HepG2 (cell line): ENCODE data around the gene TULP3. TPM values are rescaled to one million over a fixed set of nuclear protein-coding genes. Genes with fewer than 3 reads are reported as not detected.

Experiments used
- ATAC-seq: fragments of 200-7000 bp; cut with Tn5 transposase; 3 replicates; pipeline ENCODE4 v1.9.1; 2020; ENCODE audit warnings: mild to moderate bottlenecking, moderate library complexity
- BruUV-seq: library from RNA; stranded (reverse); fragments of 400-500 nt; replicated peaks from 2 replicates; lab custom pipeline; 2021; lab: Mats Ljungman, UMichigan
- CTCF ChIA-PET: fragments of 300-600 bp; formaldehyde crosslinking; extraction: SDS; loops from one replicate; lab custom pipeline; 2021; ENCODE audit warnings: low total read pairs, inconsistent platforms, low intra/inter-chr PET ratio; lab: Yijun Ruan, JAX
- POLR2A ChIA-PET: fragments of 350-600 bp; sonication (Branson Sonifier 250); formaldehyde crosslinking; loops from one replicate; lab custom pipeline; 2020; ENCODE audit warnings: antibody characterized with exemption, inconsistent platforms; lab: Yijun Ruan, JAX
- DNase-seq: peaks from one replicate; pipeline ENCODE4 v3.0.0-alpha.2; 2015; ENCODE audit warnings: low spot score
- FAIRE-seq: peaks from 3 replicates; lab custom pipeline; 2011; peaks lifted over from hg19 to GRCh38; lab: Jason Lieb, UNC
- H2AFZ ChIP-seq: one replicate; pipeline ENCODE4 v1.6.1; 2011; ENCODE audit warnings: low read length, inconsistent platforms
- H3K27ac ChIP-seq: fragments of 300-600 bp; 3 replicates; pipeline ENCODE4 v1.8.0; 2011; ENCODE audit warnings: mixed run types, mild to moderate bottlenecking, mixed read lengths, low read length, inconsistent platforms; ENCODE audit not compliant: insufficient read depth; ENCODE audit errors: extremely low read length
- H3K27me3 ChIP-seq, 2 experiments: fragments of 200-600 bp in 1 of 2; 2 replicates in 1 of 2; 3 replicates in 1 of 2; pipeline versions ENCODE4 v1.6.0 to v1.8.0; 2011; ENCODE audit warnings: low read length in 2 of 2, mild to moderate bottlenecking in 2 of 2, moderate library complexity in 2 of 2, inconsistent platforms in 1 of 2; ENCODE audit not compliant: insufficient read depth in 2 of 2, control insufficient read depth in 1 of 2
- H3K36me3 ChIP-seq, 2 experiments: fragments of 200-600 bp in 1 of 2; replicated peaks in 1 of 2; 2 replicates in 1 of 2; 3 replicates in 1 of 2; pipeline versions ENCODE4 v1.5.1 to v1.8.0; 2011; ENCODE audit warnings: low read length in 2 of 2, inconsistent platforms in 1 of 2; ENCODE audit not compliant: insufficient read depth in 2 of 2, control insufficient read depth in 1 of 2
- H3K4me1 ChIP-seq: 2 replicates; pipeline ENCODE4 v1.5.1; 2012; ENCODE audit warnings: low read length, inconsistent platforms; ENCODE audit not compliant: insufficient read depth
- H3K4me2 ChIP-seq: 2 replicates; pipeline ENCODE4 v1.6.0; 2011; ENCODE audit warnings: low read depth, low read length, inconsistent platforms
- H3K4me3 ChIP-seq, 3 experiments: fragments of 200-600 bp in 1 of 3; sonication (generic), shearing (Covaris generic) in 1 of 3; replicated peaks in 1 of 3; 2 replicates each; pipeline ENCODE4 v1.5.1; 2011 to 2016; ENCODE audit warnings: low read length in 3 of 3, inconsistent platforms in 2 of 3, low read depth in 2 of 3, mild to moderate bottlenecking in 2 of 3, control low read depth in 1 of 3, mixed read lengths in 1 of 3; ENCODE audit not compliant: insufficient read depth in 1 of 3
- H3K79me2 ChIP-seq: one replicate; pipeline ENCODE4 v1.6.1; 2011; ENCODE audit warnings: low read length, inconsistent platforms; ENCODE audit not compliant: insufficient read depth
- H3K9ac ChIP-seq: 2 replicates; pipeline ENCODE4 v1.6.0; 2011; ENCODE audit warnings: mild to moderate bottlenecking, low read depth, low read length, inconsistent platforms; ENCODE audit not compliant: insufficient read depth
- H3K9me3 ChIP-seq: 2 replicates; pipeline ENCODE4 v1.5.1; 2012; ENCODE audit warnings: mild to moderate bottlenecking, low read length
- H4K20me1 ChIP-seq: 2 replicates; pipeline ENCODE4 v1.6.0; 2011; ENCODE audit warnings: inconsistent platforms, mild to moderate bottlenecking, low read length, moderate library complexity; ENCODE audit not compliant: insufficient read depth
- ADNP ChIP-seq: sonication (generic); formaldehyde crosslinking; IDR thresholded peaks from 2 replicates; pipeline ENCODE4 v1.4.0; 2020; ENCODE audit warnings: missing genetic modification reagents
- E2F2 ChIP-seq: sonication (generic); formaldehyde crosslinking; IDR thresholded peaks from 2 replicates; pipeline ENCODE4 v1.4.0; 2020; ENCODE audit warnings: missing genetic modification reagents, borderline replicate concordance
- FOXK1 ChIP-seq: sonication (generic); formaldehyde crosslinking; IDR thresholded peaks from 2 replicates; pipeline ENCODE4 v1.4.0; 2020; ENCODE audit warnings: low read depth, missing genetic modification reagents, borderline replicate concordance
- FOXP1 ChIP-seq, 2 experiments: fragments of 450-650 bp in 1 of 2; IDR thresholded peaks; 2 replicates each; pipeline ENCODE4 v1.6.1; 2017 to 2018; ENCODE audit warnings: antibody characterized with exemption in 1 of 2
- MTF1 ChIP-seq: sonication (generic); formaldehyde crosslinking; IDR thresholded peaks from 2 replicates; pipeline ENCODE4 v1.5.0; 2020; ENCODE audit warnings: missing genetic modification reagents
- MYNN ChIP-seq: sonication (generic); formaldehyde crosslinking; IDR thresholded peaks from 2 replicates; pipeline ENCODE4 v1.4.0; 2020; ENCODE audit warnings: mild to moderate bottlenecking, low read depth, missing genetic modification reagents
- NFE2L1 ChIP-seq: sonication (generic); formaldehyde crosslinking; IDR thresholded peaks from 2 replicates; pipeline ENCODE4 v1.4.0; 2020; ENCODE audit warnings: missing genetic modification reagents, mild to moderate bottlenecking, borderline replicate concordance
- POLR2AphosphoS2 ChIP-seq: IDR thresholded peaks from 2 replicates; pipeline ENCODE4 v1.6.1; 2011; ENCODE audit warnings: low read depth, low read length, improper control_type of control experiment
- SKI ChIP-seq: fragments of 450-650 bp; IDR thresholded peaks from one replicate; pipeline ENCODE4 v1.6.1; 2018; ENCODE audit warnings: mild to moderate bottlenecking; ENCODE audit not compliant: partially characterized antibody
- SMAD1 ChIP-seq: sonication (generic); formaldehyde crosslinking; IDR thresholded peaks from 2 replicates; pipeline ENCODE4 v1.4.0; 2020; ENCODE audit warnings: missing genetic modification reagents, low read depth, mild to moderate bottlenecking, borderline replicate concordance
- TEAD2 ChIP-seq: sonication (generic); formaldehyde crosslinking; IDR thresholded peaks from 2 replicates; pipeline ENCODE4 v1.9.0; 2021; ENCODE audit warnings: missing genetic modification reagents
- ZFX ChIP-seq: sonication (generic); formaldehyde crosslinking; IDR thresholded peaks from 2 replicates; pipeline ENCODE4 v1.4.0; 2020; ENCODE audit warnings: mild to moderate bottlenecking, low read depth, missing genetic modification reagents, moderate library complexity
- ZNF160 ChIP-seq: sonication (generic); formaldehyde crosslinking; IDR thresholded peaks from 2 replicates; pipeline ENCODE4 v1.8.0; 2022; ENCODE audit warnings: mild to moderate bottlenecking, inconsistent platforms, missing genetic modification reagents
- ZNF367 ChIP-seq: sonication (generic); formaldehyde crosslinking; IDR thresholded peaks from 2 replicates; pipeline ENCODE4 v1.4.0; 2020; ENCODE audit warnings: missing genetic modification reagents, borderline replicate concordance
- ZNF543 ChIP-seq: sonication (generic); formaldehyde crosslinking; IDR thresholded peaks from 2 replicates; pipeline ENCODE4 v1.4.0; 2020; ENCODE audit warnings: mild to moderate bottlenecking, missing genetic modification reagents
- ZSCAN31 ChIP-seq: sonication (generic); formaldehyde crosslinking; IDR thresholded peaks from 2 replicates; pipeline ENCODE4 v1.5.0; 2020; ENCODE audit warnings: low read depth, mild to moderate bottlenecking, missing genetic modification reagents
- WGBS: methylation state at CpG from one replicate; pipeline ENCODE4 v1.1.6; 2017; ENCODE audit warnings: low lambda C conversion rate; 5-methylcytosine and 5-hydroxymethylcytosine counted together
- in situ Hi-C: cut with HindIII; loops from 2 replicates; pipeline ENCODE4 v1.10.0; 2017; ENCODE audit warnings: low pct_unique_long_range_greater_than_20kb; ENCODE audit not compliant: extremely low pct_ligation_motif_present
- intact Hi-C: fragments of 100-400 bp; cut with micrococcal nuclease; formaldehyde crosslinking; loops from one replicate; pipeline ENCODE4 v1.10.0; 2022; ENCODE audit not compliant: unreplicated experiment
- polyA plus RNA-seq, 8 experiments: library from polyadenylated mRNA; depleted of rRNA in 3 of 8; stranded (reverse) in 7 of 8; unstranded in 1 of 8; fragments of >200 nt; fragmentation: Illumina TruSeq in 4 of 8; extraction: Trizol in 4 of 8; gene quantifications; 2 replicates each; pipeline versions ENCODE4 v1.2.1 to v1.2.3, GENCODE V29; 2011 to 2016; ENCODE audit warnings: low read depth in 4 of 8, missing spikeins in 1 of 8, mixed read lengths in 1 of 8; ENCODE audit not compliant: insufficient read depth in 1 of 8
- total RNA-seq, 5 experiments: library from RNA; depleted of rRNA; stranded (reverse); fragments of >200 nt; fragmentation: Illumina TruSeq; extraction: Trizol; gene quantifications; 2 replicates each; pipeline ENCODE4 v1.2.3, GENCODE V29; 2016; ENCODE audit warnings: low read depth in 1 of 5

Gene TULP3
- total and polyA plus RNA-seq, 2 of the 13 experiments (the other 11 are each of a cell fraction or from before 2014, with no cell fraction given), result 11.2 to 13.2 TPM

GRCh38 chr12:2923057-2923456 is 32.4 kb downstream of the TULP3 start:
- H3K36me3 ChIP-seq, result peaks cover 8 to 50% of the 10 kb centered on the region in 2 experiments
- H3K9ac ChIP-seq, result no peak overlapping the region
- CTCF ChIA-PET, result no interaction called here
- DNase-seq (no peak), ATAC-seq (no peak), FAIRE-seq (no peak)
- H3K4me2 ChIP-seq, result no peak overlapping the region
- no peak for TF ChIP-seq MTF1 (CRISPR knock-in tag)
- TF ChIP-seq POLR2AphosphoS2, result no peak
- TF ChIP-seq ZFX (CRISPR knock-in tag), result no peak
- no peak for TF ChIP-seq SKI
- TF ChIP-seq FOXP1 (IDR thresholded peaks at IDR 0.05), result no peak
- no peak for TF ChIP-seq FOXP1 (CRISPR knock-in tag; IDR thresholded peaks at IDR 0.05)
- no peak for TF ChIP-seq ZNF367 (CRISPR knock-in tag)
- in situ Hi-C loops (no loop called here), intact Hi-C loops (no loop called here)
- no peaks in the 10 kb centered on the region for H3K27me3 ChIP-seq
- H3K9me3 ChIP-seq, result no peaks in the 10 kb centered on the region
- no peak overlapping the region for H3K4me3 ChIP-seq
- WGBS, result 95% methylated on average over 9 of the region's 9 CpGs
- POLR2A ChIA-PET, result no interaction called here
- no peak overlapping the region for H2AFZ ChIP-seq
- H4K20me1 ChIP-seq, result no peaks in the 10 kb centered on the region
- no peak overlapping the region for H3K27ac ChIP-seq
- H3K4me1 ChIP-seq, result no peaks in the 10 kb centered on the region
- no TSS peak for BruUV-seq
- no peaks in the 10 kb centered on the region for H3K79me2 ChIP-seq

GRCh38 chr12:2924019-2924418 is 33.3 kb downstream of the TULP3 start:
- in situ Hi-C loops (no loop called here), intact Hi-C loops (no loop called here)
- no peak for FAIRE-seq
- 94% methylated on average over 3 of the region's 3 CpGs for WGBS
- H3K9ac ChIP-seq, result no peak overlapping the region
- CTCF ChIA-PET, result no interaction called here
- H2AFZ ChIP-seq, result no peak overlapping the region
- H3K79me2 ChIP-seq, result no peaks in the 10 kb centered on the region
- H3K4me1 ChIP-seq, result no peaks in the 10 kb centered on the region
- H3K27ac ChIP-seq, result no peak overlapping the region
- H3K36me3 ChIP-seq, result peaks cover 8 to 50% of the 10 kb centered on the region in 2 experiments
- no peaks in the 10 kb centered on the region for H4K20me1 ChIP-seq
- BruUV-seq, result no TSS peak
- no peak for ATAC-seq
- POLR2A ChIA-PET, result no interaction called here
- H3K4me2 ChIP-seq, result no peak overlapping the region
- H3K9me3 ChIP-seq, result no peaks in the 10 kb centered on the region
- DNase-seq, result no peak
- no peak overlapping the region for H3K4me3 ChIP-seq
- no peaks in the 10 kb centered on the region for H3K27me3 ChIP-seq
- TF ChIP-seq E2F2, result no peak
- TF ChIP-seq TEAD2 (CRISPR knock-in tag), result no peak
- TF ChIP-seq NFE2L1 (CRISPR knock-in tag), result no peak
- TF ChIP-seq ZNF160 (CRISPR knock-in tag), result no peak
- TF ChIP-seq ZNF543 (CRISPR knock-in tag), result no peak
- TF ChIP-seq ZSCAN31 (CRISPR knock-in tag), result no peak
- no peak for TF ChIP-seq SMAD1
- TF ChIP-seq ADNP, result no peak
- TF ChIP-seq MYNN (CRISPR knock-in tag), result no peak
- TF ChIP-seq FOXK1 (CRISPR knock-in tag), result no peak
